Panc1 (cell line): ENCODE results near the gene SMPX. TPM values are rescaled to one million over a fixed set of nuclear protein-coding genes. Genes with fewer than 3 reads are reported as not detected.

Source experiments
- ATAC-seq: fragments of 200-7000 bp; cut with Tn5 transposase; 2 replicates; pipeline ENCODE4 v1.9.1; 2020; ENCODE audit warnings: mild to moderate bottlenecking, moderate library complexity
- BruUV-seq: library from RNA; stranded (reverse); fragments of 400-500 nt; replicated peaks from 2 replicates; lab custom pipeline; 2021; lab: Mats Ljungman, UMichigan
- CTCF ChIA-PET: fragments of 300-600 bp; sonication (Branson Sonifier 250); formaldehyde crosslinking; loops from one replicate; lab custom pipeline; 2022; ENCODE audit warnings: antibody characterized with exemption; lab: Charles Lee
- POLR2A ChIA-PET: fragments of 300-600 bp; sonication (Branson Sonifier 250); formaldehyde crosslinking; loops from one replicate; lab custom pipeline; 2022; ENCODE audit warnings: antibody characterized with exemption; lab: Charles Lee
- DNase-seq: peaks from one replicate; pipeline ENCODE4 v3.0.0-alpha.2; 2010; ENCODE audit warnings: low read depth, low spot score
- H3K27ac ChIP-seq: 2 replicates; pipeline ENCODE4 v1.5.1; 2011; ENCODE audit warnings: mild to moderate bottlenecking, low read length, inconsistent platforms
- H3K27me3 ChIP-seq: fragments of 200-500 bp; sonication (Bioruptor generic); 2 replicates; pipeline ENCODE4 v1.6.0; 2014; ENCODE audit warnings: low read length, inconsistent platforms; ENCODE audit not compliant: control insufficient read depth, insufficient read depth
- H3K36me3 ChIP-seq: fragments of 200-500 bp; sonication (Bioruptor generic); 2 replicates; pipeline ENCODE4 v1.5.1; 2014; ENCODE audit warnings: inconsistent platforms, mild to moderate bottlenecking, low read length, moderate library complexity; ENCODE audit not compliant: control insufficient read depth, insufficient read depth
- H3K4me1 ChIP-seq: 2 replicates; pipeline ENCODE4 v1.5.1; 2011; ENCODE audit warnings: inconsistent platforms, mild to moderate bottlenecking, low read length, moderate library complexity; ENCODE audit not compliant: control insufficient read depth, insufficient read depth
- H3K4me3 ChIP-seq, 2 experiments: 2 replicates each; pipeline ENCODE4 v1.5.1; 2011 to 2012; ENCODE audit warnings: low read depth in 2 of 2, low read length in 2 of 2, mild to moderate bottlenecking in 2 of 2, inconsistent platforms in 1 of 2, moderate library complexity in 1 of 2
- H3K9me3 ChIP-seq: fragments of 200-500 bp; sonication (Bioruptor generic); 2 replicates; pipeline ENCODE4 v1.5.1; 2014; ENCODE audit warnings: low read depth, mild to moderate bottlenecking, inconsistent platforms, low read length, moderate library complexity; ENCODE audit not compliant: control insufficient read depth, insufficient read depth
- POLR2AphosphoS5 ChIP-seq: IDR thresholded peaks from 2 replicates; pipeline ENCODE4 v1.6.1; 2012; ENCODE audit warnings: mild to moderate bottlenecking, low read depth, low read length, moderate library complexity
- REST ChIP-seq, 2 experiments: IDR thresholded peaks; 2 replicates each; pipeline ENCODE4 v1.6.1; 2011 to 2012; ENCODE audit warnings: low read depth in 2 of 2, control low read depth in 1 of 2, low read length in 1 of 2, mild to moderate bottlenecking in 1 of 2, moderate library complexity in 1 of 2; ENCODE audit not compliant: insufficient read depth in 1 of 2
- SIN3A ChIP-seq: IDR thresholded peaks from 2 replicates; pipeline ENCODE4 v1.6.1; 2012; ENCODE audit warnings: low read depth, mild to moderate bottlenecking, low read length, moderate library complexity, borderline replicate concordance; ENCODE audit not compliant: insufficient read depth
- TCF7L2 ChIP-seq: IDR thresholded peaks from 2 replicates; pipeline ENCODE4 v1.6.1; 2011; ENCODE audit warnings: mild to moderate bottlenecking, low read depth, low read length, inconsistent platforms
- in situ Hi-C: cut with HindIII; loops from 2 replicates; pipeline ENCODE4 v1.10.0; 2016; ENCODE audit warnings: low sequenced_read_pairs, low pct_unique_long_range_greater_than_20kb
- intact Hi-C: fragments of 100-400 bp; cut with micrococcal nuclease; formaldehyde crosslinking; loops from one replicate; pipeline ENCODE4 v1.10.0; 2022; ENCODE audit not compliant: unreplicated experiment
- total RNA-seq: library from RNA; stranded (reverse); gene quantifications from one replicate; pipeline ENCODE4 v1.2.1, GENCODE V29; 2021; ENCODE audit not compliant: unreplicated experiment
- TF ChIP-seq, protein P1 (sequence below): fragments of 450-650 bp; IDR thresholded peaks from 2 replicates; pipeline ENCODE4 v1.5.1; 2017; ENCODE audit warnings: mild to moderate bottlenecking

SMPX gene
- total RNA-seq, 1 experiment from 2014 or later = not detected

DNA sequence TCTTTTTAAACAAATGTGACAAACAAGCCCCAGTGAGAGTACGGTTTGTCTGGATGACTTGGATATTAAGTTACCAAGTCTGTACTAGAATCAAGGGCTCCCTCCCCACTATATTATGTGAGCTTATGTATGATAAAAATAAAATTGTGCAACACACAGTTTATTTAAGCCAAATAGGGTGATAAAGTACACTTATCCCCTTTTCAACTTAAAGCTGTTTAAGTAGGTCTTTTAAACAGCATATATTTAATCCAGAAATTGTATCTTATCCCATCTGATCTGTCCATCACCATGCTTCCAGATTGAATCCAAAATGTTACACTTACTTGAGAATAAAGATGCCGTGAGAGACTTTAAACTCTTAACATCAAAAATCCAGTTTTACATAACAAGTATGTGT lies 97.8 kb downstream of the SMPX start:
- no peaks in the 10 kb centered on the region for H3K9me3 ChIP-seq
- no TSS peak for BruUV-seq
- ATAC-seq (no peak), DNase-seq (no peak)
- POLR2A ChIA-PET = no interaction called here
- H3K27me3 ChIP-seq = no peaks in the 10 kb centered on the region
- intact Hi-C loops (no loop called here), in situ Hi-C loops (no loop called here)
- CTCF ChIA-PET = no interaction called here
- H3K4me3 ChIP-seq = no peak overlapping the region
- H3K27ac ChIP-seq = no peak overlapping the region
- H3K36me3 ChIP-seq = no peaks in the 10 kb centered on the region
- TF ChIP-seq POLR2AphosphoS5 = no peak
- TF ChIP-seq TCF7L2 = no peak
- no peak for TF ChIP-seq SIN3A
- no peak for TF ChIP-seq REST (IDR thresholded peaks at IDR 0.05; ENCODE audit: insufficient read depth in 1 of 2, low read depth in 2 of 2, low read length in 1 of 2)
- TF ChIP-seq, protein P1, sequence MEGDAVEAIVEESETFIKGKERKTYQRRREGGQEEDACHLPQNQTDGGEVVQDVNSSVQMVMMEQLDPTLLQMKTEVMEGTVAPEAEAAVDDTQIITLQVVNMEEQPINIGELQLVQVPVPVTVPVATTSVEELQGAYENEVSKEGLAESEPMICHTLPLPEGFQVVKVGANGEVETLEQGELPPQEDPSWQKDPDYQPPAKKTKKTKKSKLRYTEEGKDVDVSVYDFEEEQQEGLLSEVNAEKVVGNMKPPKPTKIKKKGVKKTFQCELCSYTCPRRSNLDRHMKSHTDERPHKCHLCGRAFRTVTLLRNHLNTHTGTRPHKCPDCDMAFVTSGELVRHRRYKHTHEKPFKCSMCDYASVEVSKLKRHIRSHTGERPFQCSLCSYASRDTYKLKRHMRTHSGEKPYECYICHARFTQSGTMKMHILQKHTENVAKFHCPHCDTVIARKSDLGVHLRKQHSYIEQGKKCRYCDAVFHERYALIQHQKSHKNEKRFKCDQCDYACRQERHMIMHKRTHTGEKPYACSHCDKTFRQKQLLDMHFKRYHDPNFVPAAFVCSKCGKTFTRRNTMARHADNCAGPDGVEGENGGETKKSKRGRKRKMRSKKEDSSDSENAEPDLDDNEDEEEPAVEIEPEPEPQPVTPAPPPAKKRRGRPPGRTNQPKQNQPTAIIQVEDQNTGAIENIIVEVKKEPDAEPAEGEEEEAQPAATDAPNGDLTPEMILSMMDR = no peak
- H3K4me1 ChIP-seq = no peaks in the 10 kb centered on the region

DNA sequence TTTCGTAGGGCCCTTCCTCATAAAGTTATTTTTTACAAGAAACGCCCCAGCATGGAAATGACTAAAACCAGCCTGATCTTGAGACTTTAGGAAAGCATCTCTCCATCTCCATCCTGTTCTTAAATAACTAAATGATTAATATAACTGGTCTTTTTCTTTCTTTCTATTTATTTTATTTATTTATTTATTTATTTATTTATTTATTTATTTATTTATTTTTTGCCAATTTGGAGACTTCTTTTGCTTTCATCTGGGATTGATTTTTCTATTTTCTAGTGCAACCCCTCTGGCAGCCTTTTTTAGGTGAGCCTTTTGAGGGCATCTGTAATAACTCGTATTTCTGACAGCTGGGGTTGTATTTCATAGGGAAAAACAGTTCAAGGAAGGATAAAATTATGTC lies 98.6 kb downstream of the SMPX start:
- peak overlapping the region in 1 of 2 experiments; percentile 43; a peak in 2 of 4 replicates for H3K4me3 ChIP-seq
- ATAC-seq (no peak), DNase-seq (no peak)
- H3K27ac ChIP-seq = no peak overlapping the region
- no peaks in the 10 kb centered on the region for H3K36me3 ChIP-seq
- no peaks in the 10 kb centered on the region for H3K4me1 ChIP-seq
- TF ChIP-seq REST (IDR thresholded peaks at IDR 0.05; ENCODE audit: insufficient read depth in 1 of 2, low read depth in 2 of 2, low read length in 1 of 2) (no peak), POLR2AphosphoS5 (no peak), SIN3A (no peak), TCF7L2 (no peak)
- TF ChIP-seq, protein P1 = no peak
- intact Hi-C loops = no loop called here
- no peaks in the 10 kb centered on the region for H3K27me3 ChIP-seq
- ChIA-PET POLR2A (no interaction called here), CTCF (no interaction called here)
- H3K9me3 ChIP-seq = no peaks in the 10 kb centered on the region
- BruUV-seq = no TSS peak
- in situ Hi-C loops = no loop called here
